Fibroblast of pulmonary artery (primary cell): Measurements from ENCODE around the gene LYRM9.

Experiments
- DNase-seq: peaks from one replicate; pipeline ENCODE4 v3.0.0-alpha.2; 2010; ENCODE audit warnings: low read depth
- H3K4me3 ChIP-seq: replicated peaks from 2 replicates; pipeline ENCODE4 v1.5.1; 2011; ENCODE audit warnings: low read depth, mild to moderate bottlenecking, control low read depth, low read length, moderate library complexity
- TF ChIP-seq, protein P1 (sequence below): IDR thresholded peaks from 2 replicates; pipeline ENCODE4 v1.5.1; 2011; ENCODE audit warnings: mild to moderate bottlenecking, control low read depth, low read length, inconsistent platforms; ENCODE audit errors: missing control alignments

The LYRM9 gene

DNA sequence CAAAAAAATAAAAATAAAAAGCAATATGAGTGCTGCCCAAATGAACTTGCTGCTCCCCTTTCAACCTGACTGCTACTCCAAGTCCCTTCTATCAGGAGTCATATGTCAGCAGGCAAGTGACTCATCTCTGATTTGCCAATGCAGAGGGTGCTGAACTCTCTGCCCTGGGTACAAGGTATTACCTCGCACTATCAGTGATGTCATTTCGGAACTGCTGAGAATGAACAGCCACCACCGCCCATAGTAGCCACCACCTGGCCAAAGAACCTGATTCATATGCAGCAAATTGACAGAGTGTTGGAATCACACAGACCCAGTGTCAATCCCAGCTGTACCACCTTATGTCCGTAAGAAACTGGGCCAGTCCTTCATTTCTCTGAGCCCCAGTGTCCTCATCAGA, 31.2 kb downstream of the LYRM9 start:
- TF ChIP-seq, protein P1, sequence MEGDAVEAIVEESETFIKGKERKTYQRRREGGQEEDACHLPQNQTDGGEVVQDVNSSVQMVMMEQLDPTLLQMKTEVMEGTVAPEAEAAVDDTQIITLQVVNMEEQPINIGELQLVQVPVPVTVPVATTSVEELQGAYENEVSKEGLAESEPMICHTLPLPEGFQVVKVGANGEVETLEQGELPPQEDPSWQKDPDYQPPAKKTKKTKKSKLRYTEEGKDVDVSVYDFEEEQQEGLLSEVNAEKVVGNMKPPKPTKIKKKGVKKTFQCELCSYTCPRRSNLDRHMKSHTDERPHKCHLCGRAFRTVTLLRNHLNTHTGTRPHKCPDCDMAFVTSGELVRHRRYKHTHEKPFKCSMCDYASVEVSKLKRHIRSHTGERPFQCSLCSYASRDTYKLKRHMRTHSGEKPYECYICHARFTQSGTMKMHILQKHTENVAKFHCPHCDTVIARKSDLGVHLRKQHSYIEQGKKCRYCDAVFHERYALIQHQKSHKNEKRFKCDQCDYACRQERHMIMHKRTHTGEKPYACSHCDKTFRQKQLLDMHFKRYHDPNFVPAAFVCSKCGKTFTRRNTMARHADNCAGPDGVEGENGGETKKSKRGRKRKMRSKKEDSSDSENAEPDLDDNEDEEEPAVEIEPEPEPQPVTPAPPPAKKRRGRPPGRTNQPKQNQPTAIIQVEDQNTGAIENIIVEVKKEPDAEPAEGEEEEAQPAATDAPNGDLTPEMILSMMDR, result no peak
- no peak for DNase-seq
- H3K4me3 ChIP-seq, result no peak overlapping the region

DNA sequence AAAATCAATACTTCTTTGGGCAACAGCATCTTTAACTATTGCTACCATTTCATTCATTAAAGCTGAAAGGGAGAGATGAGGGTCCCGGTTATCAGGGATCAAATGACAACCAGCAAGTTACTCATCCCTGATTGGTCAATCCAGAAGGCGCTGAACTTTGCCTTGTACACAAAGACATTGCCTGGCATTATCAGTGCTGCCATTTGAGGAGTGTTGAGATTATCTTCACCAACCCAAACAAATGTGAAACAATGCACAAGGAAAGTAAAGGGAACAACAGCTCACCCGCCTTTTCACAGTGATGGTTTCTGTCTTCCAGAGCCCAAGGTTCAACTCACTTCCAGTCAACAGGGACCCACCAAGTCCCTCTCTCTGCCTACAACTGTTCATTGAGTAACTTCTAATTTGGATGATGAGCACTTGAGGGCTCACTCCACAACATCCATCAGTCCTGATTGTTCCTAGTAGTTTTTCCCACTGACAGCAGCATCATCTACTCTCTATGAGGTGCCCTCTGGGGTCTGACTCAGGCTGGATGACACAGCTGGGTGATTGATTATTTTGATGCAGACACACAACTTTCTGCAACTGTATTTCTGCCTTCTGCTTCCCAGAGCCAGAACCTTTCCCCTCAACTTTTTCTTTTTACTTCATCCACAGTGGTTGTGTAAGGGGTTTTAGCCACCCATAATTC, 32.0 kb downstream of the LYRM9 start:
- H3K4me3 ChIP-seq, result no peak overlapping the region
- TF ChIP-seq, protein P1, result no peak
- no peak for DNase-seq

DNA sequence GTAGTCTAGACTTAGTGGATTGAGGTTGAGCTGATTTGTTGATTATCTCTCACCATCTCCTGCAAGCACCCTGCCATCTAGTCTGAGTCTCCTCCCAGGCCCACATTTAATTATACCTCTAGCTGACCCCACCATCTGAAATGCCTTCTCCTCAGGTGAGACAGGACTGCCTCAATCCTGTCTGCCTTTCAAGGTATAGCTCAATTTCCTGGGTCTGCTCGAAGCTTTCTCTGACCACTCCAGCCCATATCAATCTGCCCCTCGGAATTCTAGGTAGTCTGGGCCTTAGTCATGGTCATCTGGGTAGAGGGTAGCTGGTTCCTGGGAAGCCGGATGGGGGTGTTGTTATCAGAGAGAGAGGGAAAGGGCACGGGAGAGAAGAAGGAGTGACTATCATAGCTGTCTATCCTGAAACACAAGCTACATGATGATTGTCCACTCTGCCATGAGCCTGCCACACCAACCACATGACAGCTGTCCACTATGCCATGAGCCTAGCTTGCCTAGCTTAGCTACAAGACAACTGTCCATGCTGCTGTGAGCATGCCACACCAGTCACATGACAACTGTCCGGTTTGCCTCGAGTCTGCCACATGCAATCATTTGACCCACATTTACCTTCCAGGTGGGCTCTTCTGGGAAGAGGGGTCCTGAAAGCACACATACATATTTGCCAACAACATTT, 34.4 kb downstream of the LYRM9 start:
- DNase-seq, result no peak
- H3K4me3 ChIP-seq, result no peak overlapping the region
- TF ChIP-seq, protein P1, result no peak

DNA sequence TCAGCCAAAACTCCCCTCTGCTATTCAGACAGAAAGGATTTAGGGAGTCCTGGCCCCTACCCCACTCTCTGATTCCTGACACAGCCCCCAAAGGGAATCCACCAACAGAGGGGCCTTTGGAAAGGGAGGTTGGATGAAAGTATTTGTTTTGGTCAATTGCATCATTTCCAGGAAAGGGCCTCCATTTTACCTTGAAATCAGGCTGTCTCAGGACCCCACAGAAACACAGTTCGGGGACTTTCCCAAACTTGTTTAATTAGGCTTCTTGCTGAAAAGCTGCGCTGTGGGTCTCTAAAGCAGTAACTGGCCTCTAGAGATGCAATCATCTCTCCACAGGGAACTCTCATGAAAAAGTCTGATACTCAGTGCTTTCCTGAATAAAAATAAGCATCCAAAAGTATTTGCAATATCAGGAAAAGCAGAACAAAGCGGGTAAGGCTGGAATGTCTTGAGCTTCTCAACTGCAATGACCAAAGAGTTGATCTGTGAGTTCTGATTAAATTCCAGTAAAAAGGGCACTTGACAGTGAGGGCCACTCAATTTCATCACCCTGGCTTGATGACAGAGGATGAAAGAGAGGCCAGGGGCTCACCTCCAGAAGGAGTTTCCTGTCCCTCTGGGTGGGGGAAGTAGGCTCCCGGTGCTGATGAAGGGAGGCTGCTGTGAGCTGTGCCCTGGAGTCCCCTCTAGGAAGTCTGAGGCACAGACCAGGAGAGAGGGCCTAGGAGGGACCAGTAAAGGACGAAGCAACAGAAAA, 36.3 kb downstream of the LYRM9 start:
- H3K4me3 ChIP-seq, result no peak overlapping the region
- TF ChIP-seq, protein P1, result no peak
- no peak for DNase-seq

DNA sequence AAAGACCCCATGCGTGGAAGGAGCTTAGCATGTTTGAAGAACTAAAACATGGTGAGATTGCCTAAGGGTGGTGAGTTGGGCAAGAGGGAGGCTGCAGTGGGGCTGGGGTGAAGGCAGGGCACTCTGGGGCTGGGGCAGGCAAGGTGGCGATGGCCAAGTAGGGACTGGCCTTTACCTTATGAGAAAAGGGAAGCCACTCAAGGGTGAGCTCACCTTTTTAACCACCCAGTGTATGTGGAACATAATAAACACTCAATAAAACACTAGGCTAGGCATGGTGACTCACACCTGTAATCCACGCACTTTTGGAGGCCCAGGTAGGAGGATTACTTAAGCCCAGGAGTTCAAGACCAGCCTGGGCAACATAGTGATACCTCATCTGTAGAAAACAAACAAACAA, 37.7 kb downstream of the LYRM9 start:
- DNase-seq, result no peak
- TF ChIP-seq, protein P1, result no peak
- no peak overlapping the region for H3K4me3 ChIP-seq

DNA sequence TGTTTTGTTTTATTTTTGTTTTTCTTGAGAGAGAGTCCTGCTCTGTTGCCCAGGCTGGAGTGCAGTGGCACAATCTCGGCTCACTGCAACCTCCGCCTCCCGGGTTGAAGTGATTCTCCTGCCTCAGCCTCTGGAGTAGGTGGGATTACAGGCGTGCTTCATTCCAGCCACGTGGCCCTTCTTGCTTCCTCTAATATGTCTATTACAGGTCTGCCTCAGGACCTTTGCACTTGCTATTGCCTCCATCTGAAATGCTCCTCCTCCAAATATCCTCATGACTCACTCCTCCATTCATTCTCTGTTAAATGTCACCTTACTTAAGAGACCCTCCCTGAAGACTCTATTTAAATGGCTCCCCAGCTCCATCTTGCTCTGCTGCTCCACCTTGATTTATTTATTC, 39.0 kb downstream of the LYRM9 start:
- TF ChIP-seq, protein P1, result no peak
- no peak overlapping the region for H3K4me3 ChIP-seq
- DNase-seq, result no peak
